Thyroid gland (tissue), 4 donors: Measurements from ENCODE around the gene LMBR1.

Experiments used
- CTCF ChIP-seq, 6 experiments: fragments of 200-600 bp in 3 of 6; fragments of 450-650 bp in 3 of 6; sonication (generic) in 3 of 6; IDR thresholded peaks; one replicate each; pipeline ENCODE4 v1.5.1; 2016 to 2019; ENCODE audit warnings: antibody characterized with exemption in 6 of 6, mild to moderate bottlenecking in 2 of 6, inconsistent platforms in 1 of 6, moderate library complexity in 1 of 6
- POLR2A ChIP-seq, 2 donors: fragments of 450-650 bp; IDR thresholded peaks; one replicate each; pipeline ENCODE4 v1.6.1; 2017; ENCODE audit warnings: antibody characterized with exemption in 2 of 2, mild to moderate bottlenecking in 2 of 2, moderate library complexity in 1 of 2

DNA sequence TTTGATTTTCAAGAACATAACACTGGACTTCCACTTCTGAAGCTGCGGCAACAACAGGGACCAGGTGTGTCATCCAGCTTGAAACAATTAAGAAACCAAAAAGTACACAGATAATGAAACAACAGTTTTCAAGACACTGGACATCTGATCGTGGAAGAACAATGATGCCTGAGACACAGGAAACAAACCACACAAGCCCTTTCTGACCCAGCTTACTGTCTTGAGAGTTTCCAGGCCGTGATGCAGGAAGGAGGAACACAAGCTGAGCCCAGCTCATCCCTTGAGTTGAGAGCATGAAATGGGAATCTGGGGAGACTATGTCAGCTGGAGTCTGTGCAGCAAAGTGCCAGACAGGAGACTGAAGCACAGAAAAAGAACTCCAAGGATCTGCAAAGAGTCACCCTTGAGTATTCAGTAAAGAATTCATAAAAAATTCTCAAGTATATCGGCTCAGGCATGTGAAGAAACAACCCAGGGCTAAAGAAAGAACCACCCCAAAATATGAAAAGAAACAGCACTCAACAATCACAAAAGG is 160.8 kb downstream of the LMBR1 start:
- TF ChIP-seq CTCF (IDR thresholded peaks at IDR 0.05) (no peak), POLR2A (IDR thresholded peaks at IDR 0.05) (no peak)
